Fibroblast of skin of scalp (primary cell): ENCODE results near the gene TMEM150B.

Source experiments
- DNase-seq: peaks from one replicate; pipeline ENCODE4 v3.0.0-alpha.2; 2013

TMEM150B gene

DNA sequence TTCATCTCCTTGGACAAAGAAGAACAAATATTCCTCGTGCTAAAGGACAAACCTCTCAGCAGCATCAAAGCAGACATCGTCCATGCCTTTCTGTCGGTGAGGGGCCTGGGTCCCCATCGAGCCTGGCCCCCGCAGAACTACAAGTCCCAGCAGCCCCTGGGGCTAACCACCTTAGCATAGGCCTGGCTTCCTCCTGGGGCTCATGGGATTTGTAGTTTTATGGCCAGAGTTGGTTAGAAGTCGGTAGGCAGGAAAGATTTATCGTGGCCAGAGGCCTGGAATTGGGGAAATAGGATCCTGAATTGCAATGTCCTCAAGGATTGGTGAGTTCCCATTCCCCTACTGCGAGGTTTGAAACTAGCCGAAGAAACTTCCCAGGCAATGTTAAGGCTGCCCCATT, 19.6 kb downstream of the TMEM150B start:
- peak; percentile 23 for DNase-seq

DNA sequence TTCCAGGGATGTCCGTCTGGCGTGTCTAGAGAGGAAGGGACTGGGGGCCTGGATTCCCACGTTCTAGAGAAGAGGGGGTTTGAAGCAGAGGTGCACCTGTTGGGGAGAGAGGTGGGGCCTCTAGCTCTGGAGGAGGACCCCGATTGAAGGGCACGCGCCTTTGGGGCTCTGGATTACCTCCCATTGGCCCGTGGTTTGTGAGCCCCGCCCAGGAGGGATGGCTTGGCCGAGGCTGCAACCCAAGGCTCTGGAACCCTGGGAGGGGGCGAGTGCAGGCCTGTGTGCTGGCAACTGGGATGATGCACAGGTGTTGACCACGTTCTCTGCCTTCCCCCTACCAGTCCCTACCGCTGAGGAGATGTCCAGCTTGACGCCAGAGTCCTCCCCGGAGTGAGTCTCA, 20.2 kb downstream of the TMEM150B start:
- DNase-seq: no peak

DNA sequence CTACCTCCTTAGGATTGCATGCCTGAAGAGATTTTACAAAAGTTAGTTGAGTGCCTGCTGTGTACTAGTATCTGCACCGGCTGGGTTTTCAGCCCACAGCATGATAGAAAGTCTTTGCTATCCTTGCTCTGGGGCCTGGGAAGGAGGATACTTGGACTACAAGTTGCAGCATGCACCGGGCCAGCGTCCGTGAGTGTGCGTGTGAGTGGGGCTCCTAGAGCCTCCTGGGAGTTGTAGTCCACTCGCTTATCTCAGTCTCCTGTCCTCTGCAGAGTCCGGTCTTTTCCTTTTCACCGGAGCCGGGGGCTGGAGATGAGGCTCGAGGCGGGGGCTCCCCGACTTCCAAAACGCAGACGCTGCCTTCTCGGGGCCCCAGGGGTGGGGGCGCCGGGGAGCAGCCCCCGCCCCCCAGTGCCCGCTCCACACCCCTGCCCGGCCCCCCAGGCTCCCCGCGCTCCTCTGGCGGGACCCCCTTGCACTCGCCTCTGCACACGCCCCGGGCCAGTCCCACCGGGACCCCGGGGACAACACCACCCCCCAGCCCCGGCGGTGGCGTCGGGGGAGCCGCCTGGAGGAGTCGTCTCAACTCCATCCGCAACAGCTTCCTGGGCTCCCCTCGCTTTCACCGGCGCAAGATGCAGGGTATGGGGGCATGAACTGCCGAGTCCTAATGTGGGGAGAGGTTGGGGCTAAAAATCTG, 20.7 kb downstream of the TMEM150B start:
- DNase-seq: peak; percentile 24

DNA sequence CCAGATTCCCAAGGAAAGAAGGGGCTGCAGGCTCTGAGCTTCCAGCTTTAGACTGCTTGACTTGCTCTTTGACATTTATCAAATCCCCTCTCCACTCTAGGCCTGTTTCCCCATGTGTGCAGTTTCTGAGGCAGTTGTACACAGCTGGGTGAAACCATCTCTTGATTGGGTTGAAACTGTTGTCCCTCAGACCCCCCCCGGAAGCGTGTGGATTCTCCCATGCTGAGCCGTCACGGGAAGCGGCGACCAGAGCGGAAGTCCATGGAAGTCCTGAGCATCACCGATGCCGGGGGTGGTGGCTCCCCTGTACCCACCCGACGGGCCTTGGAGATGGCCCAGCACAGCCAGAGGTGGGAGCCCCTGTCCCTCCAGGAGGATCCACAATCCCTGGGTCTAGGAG, 21.7 kb downstream of the TMEM150B start:
- no peak for DNase-seq

DNA sequence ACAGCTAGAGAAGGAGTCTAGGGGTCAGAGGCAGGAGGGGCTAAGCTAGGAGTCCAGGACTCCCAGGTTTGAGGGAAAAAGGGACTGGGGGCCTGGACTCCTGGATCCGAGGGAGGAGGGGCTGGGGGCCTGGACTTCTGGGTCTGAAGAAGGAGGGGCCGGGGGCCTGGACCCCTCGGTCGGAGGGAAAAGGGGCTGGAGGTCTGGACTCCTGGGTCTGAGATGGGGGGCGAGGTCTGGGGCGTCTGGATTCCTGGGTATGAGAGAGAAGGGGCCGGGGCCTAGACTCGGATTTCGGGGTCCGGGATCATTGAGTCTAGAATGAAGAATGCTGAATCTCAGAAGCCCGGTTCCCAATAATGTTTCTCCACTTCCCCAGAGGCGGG, 22.8 kb downstream of the TMEM150B start:
- DNase-seq: no peak

DNA sequence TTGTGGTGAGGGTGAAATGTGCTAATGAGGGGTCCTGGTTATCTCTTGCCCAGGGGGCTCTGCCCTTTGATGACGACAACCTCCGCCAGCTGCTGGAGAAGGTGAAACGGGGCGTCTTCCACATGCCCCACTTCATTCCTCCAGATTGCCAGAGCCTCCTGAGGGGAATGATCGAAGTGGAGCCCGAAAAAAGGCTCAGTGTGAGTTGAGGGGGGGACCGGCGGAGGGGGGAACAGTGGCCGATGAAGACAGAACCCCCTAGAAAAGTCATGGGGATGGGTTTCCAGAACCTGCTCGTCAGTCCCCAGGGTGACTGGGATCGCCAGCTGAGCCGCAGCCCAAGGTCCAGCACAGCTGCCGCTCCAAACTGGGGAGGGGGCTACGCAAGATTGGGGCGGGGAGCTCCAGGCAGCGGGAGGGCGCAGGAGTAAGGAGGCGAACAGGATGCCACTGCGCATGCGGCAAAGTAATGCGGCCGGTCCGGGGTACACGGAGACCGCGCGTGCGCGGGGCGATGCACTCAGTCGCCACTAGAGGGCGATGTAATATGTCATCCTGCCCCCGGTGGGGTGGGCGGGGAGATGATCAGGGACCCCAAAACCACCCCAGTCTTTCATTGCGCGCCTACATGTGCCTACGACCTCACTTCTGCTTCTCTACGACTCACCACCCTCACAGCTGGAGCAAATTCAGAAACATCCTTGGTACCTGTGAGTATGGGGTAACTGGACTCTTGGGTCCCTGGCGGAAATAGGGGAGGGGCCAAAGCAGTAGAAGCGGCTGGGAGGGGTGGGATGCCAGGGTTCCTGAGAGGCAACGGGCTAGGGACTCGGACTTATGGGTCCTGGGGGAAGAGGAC, 23.5 kb downstream of the TMEM150B start:
- peak; percentile 74 for DNase-seq

DNA sequence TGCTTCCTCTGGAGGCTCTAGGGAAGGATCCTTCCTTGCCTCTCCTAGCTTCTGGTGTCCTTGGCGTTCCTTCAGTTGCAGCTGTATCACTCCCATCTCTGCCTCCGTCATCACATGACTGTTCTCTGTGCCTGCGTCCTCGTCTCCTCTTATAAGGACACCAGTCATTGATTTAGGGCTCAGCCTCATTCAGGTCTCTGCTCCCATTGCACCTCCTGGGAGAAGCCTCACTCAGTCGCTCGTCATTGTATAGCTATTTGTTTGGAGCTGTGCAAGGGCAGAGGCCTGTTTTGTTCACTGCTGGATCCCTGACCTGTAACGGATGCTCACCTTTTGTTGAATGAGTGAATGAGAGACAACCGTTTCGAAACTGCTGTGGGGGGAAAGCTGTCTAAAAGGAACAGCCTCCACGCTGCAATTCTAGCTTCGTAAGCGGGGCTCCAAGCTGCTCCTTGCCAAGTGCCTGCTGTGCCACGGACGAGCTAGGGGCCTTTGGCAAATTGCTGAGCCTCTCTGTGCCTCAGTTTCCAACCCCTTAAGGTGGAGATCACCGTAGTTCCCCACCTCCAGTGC, 24.2 kb downstream of the TMEM150B start:
- no peak for DNase-seq

DNA sequence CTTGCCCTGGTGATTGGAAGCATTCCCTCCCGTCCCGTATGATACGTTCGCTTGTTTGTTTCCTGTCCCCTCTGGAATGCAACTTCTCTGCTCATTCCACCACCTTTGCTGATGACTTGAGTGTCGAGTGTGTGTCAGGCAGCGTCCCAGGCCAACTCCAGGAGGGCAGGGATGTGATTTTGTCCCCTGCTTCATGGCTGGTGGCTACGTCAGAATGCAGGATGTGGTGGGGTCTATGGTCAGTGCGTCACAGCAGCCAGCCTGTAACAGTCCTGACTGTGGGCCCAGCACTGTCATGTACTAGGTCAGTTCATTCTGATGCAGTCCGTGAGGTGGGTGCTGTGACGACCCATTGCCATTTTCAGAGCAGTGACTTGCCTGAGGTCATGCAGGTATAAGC, 25.1 kb downstream of the TMEM150B start:
- DNase-seq: no peak

DNA sequence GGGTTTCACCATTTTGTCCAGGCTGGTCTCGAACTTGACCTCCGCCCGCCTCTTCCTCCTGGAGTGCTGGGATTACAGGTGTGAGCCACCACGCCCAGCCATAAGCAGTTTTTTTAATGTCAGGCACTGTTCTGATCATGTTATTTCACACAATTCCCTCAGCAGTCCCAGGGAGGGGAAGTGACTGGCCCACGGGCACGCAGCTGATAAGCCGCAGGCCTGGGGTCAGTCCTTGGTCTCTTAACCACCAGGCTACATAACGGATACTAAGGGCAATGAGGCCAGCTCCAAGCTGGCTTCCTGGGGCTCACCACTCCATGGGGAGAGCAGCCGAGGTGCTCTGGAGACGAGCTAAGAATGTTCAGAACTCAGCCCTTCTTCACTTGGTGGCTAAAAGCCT, 27.9 kb downstream of the TMEM150B start:
- no peak for DNase-seq

DNA sequence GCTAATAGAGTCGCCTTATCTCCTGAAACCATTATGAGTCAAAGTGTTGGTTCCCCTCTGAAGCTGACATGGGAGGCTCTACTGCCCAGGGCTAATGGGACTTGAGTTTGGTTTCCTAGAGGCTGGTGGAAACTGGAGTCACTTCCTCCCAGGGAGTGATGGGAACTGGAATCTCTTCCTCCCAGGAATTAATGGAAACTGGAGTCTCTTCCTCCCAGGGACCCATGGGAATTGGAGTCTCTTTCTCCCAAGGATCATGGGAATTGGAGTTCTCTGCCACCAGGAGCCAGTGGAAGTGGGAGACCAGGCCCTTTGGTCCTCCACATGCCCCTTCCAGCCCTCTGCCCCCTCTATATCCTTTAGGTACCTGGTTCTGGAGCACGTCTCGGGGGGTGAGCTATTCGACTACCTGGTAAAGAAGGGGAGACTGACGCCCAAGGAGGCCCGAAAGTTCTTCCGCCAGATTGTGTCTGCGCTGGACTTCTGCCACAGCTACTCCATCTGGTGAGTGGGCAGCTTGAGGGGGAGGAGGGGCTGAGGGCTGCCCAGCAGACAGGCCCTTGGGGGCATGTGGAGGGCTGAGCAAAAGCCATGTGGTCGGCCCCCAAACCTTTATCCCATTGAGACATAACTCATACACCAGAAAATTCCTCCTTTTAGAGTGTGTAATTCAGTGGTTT, 35.9 kb downstream of the TMEM150B start:
- peak; percentile 12 for DNase-seq

DNA sequence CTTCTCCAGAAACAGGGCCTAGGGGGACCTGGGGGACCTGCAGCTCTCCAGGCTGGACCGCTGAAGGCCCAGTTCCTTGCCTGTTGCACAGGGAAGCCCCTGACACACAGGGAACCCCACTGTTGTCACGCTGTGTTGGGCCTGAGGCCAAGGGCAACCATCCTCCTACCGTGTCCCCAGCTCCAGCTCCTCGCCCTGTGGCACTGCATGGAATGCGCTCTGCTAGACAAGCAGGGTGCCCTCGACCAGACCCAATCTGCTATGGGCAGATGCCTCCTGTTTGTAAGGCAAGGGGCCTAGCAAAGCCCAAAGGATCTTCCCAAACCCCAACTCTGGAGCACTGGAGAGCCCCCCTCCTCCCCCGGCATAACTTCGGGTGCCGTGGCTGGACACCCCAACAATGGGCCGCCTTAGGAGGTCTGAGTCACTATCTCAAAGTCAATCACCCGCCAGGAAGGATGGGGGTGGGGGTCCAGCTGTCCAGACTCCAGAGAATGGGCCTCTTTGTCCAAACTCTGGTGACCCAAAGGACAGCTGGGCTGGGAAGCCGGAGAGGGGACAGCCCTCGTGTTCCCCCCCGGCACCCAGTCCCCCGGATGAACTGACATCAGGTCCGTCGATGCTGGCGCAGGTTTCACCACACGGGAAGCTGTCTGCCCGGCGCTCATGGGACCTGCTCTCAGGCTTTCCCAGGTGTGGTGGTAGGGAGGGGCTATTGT, 37.6 kb downstream of the TMEM150B start:
- DNase-seq: no peak

DNA sequence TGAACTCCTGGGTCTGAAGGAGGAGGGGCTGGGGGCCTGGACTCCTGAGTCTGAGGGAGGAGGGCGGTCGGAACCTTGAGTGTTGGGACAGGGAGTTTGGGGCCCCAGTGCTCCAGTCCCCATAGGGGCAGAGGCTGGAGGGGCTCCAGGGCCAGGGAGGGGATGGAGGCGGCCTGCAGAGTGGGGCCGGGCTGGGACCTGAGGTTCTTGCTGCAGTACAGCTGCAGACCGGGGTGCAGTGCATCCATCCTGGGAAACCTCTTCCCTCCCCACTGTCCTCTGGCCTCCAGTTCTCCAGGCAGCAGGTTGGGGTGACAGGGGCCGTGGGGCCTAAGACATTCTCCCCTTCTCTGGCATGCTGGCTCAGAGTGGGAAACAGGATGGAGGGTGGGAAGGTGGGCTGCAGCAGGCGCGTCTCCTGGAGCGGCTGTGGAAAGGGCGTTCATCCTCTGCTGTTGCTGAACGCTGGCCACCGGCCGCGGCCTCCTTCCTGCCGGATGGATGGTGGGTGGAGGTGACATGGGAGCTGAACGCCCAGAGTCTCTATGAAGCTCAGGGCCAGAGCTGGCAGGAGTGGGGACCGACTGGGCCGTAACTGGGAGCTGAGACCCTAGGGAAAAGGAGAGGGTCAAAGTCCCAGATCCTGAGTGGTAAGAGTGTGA, 39.8 kb downstream of the TMEM150B start:
- DNase-seq: no peak

DNA sequence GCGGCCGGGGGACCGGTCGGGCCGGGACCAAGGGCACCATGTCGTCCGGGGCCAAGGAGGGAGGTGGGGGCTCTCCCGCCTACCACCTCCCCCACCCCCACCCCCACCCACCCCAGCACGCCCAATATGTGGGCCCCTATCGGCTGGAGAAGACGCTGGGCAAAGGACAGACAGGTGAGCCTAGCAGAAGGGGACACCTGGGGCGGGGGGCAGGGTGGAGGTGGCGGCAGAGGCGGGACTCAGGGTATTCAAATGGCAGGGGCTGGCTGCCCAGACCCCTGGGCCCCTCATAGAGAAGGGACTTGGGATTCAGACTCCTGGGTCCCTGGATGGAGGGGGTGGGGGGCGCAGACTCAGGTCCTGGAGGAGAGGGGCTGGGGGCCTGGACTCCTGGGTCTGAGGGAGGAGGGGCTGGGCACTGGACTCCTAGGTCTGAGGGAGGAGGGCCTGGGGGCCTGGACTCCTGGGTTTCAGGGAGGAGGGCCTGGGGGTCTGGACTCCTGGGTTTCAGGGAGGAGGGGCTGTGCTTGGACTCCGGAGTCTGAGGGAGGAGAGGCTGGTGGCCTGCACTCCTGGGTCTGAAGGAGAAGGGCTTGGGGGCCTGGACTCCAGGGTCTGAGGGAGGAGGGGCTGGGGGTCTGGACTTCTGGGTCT, 40.6 kb downstream of the TMEM150B start:
- DNase-seq: no peak

DNA sequence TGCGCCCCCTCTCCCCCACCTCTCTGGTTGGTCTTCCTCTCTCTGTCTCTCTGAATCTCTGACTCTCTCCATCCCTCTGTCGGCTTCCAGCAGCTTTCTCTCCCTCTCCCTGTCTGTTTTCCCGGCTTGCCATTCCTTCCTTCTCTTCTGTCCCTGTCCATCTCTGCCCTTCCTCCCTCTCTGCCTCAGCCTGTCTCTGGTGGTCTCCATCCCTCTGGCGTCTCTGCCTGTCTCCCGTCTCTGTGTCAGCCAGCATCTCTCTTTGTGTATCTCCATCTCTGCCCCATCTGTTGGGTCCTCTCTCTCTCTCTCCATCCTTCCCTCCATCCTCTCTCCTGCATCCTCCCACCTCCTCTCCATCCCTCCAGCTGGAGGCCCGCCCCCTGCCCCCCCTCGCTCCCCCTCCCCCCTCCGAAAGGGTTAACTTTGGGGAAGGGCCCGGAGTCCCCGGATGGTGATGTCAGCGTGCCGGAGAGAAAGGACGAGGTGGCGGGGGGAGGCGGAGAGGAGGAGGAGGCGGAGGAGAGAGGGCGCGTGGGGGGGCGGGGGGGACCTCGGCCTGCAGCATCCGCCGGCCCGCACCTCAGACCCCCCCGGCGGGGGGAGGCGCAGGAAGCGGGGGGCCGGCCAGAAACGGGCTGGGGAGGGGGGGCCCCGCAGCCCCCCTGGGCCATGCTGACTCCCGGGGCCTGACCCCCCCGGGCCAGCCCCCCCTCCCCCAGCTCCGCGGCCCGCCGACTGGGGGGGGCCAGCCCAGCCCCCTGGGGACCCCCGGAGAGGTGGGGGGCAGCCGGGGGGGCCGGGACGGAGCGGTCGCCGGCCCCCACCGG, 41.4 kb downstream of the TMEM150B start, which contains the start of gene BRSK1:
Gene BRSK1, plus strand, starts transcription at position 450 of the 830 bp plus-strand sequence. CDS start 446 bp downstream, outside the sequence.
- peak; percentile 90 for DNase-seq

DNA sequence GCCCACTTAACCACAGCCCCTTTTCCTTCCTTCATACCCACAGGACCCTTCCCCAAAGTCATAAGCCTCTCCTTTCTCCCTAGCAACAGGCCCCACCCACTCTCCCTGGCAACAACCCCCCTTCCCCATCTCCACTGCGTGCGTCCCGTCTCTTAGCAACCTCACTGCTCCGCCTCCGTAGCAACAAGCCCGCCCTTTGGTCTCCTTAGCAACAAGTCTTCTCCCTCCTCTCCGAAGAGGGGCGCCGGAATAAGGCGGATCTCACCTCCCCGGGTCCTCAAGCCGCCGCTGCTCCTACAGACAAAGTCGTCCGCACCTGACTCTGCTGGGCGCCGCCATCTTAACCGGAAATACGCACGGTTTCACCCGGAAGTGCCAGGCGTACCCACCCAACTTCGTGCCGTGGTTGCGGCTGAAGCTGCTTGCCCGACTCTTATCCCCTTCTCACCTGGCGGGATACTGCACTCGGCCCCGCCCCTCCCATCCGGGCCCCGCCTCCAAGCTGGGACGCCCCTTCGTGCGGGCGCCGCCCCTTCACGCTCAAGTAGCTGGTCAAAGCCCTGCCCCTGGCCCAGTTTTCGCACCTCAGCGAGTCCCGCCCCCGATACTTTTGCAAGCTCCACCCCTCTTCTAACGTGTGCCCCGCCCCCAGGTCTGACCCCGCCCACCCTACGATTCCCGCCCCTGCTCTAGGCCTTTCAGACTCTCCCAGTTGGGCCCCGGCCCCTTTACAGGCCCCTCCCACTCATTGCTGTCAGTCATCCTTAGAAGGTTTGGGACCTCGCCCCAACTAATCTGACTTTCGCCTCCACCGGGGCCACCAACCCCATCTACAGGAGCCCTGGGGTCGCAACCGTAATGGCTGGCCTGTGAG, 45.1 kb downstream of the TMEM150B start, which contains the start of gene HSPBP1:
Gene HSPBP1, minus strand, starts transcription at position 341 of the 874 bp plus-strand sequence. CDS start 502 bp downstream, outside the sequence.
- DNase-seq: peak; percentile 96

DNA sequence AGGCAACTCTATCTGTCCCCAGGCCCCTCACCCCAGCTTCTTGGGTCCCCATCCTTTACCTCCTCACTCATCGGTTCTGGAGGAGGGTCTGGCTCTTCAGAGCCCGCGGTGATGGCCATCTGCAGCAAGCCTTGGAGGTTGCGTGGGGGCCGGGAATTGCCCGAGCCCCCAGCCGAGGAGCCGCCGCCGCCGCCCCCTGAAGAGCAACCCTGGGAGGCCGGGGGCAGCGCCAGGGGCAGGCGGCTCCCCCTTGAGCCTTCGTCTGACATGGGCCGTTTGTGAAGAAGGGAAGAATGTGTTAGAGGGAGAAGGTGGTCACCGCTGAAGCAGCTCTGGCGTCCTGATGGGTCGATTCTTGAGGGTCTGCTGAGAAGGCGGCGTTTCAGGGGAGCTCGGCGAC, 45.8 kb downstream of the TMEM150B start:
- no peak for DNase-seq

DNA sequence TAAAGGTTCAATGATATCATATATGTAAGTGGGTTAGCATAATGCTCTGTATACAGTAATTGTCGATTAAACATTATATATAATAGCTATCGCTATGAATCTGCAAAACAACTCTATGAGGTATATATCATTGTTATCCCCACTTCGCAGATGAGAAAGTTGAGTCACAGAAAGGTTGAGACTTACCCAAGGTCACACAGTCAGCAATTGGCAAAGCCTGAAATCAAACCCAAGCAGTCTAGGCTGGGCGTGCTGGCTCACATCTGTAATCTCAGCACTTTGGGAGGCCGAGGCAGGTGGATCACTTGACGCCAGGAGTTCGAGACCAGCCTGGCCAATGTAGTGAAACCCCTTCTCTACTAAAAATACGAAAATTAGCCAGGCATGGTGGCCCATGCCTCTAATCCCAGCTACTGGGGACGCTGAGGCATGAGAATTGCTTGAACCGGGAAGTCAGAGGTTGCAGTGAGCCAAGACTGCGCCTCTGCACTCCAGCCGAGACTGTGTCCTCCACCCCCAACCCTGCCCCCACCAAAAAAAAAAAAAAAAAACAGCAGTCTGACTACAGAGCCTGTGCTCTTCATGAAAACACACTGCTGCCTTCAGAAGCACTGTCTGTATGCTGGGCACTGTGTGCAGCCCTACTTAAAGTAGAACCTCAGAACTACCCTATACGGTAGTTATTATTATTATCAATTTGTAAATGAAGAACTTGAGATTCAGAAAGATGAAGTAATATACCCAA, 46.6 kb downstream of the TMEM150B start:
- no peak for DNase-seq

DNA sequence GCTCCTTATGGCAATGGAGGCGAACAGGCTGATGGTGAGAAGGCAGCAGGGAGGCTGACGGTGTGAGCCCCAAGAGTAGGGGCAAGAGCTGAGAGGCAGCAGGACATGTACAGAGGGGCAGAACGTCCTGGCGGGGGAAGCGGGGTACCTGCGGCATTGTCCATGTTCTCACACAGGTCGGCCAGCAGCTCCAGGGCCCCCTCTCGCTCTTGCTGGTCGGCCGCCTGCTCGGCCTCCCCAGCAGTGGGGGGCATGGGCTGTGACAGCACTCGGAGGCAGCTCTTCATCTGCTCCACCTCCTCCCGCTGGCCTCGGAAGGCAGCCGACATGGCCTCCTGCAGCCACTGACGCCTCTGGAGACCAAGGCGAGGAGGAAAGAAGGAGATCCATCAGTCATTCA, 47.6 kb downstream of the TMEM150B start:
- DNase-seq: no peak
